ENCODE measurements around the gene KCNIP4. TPM values are rescaled to one million over a fixed set of nuclear protein-coding genes. Genes with fewer than 3 reads are reported as not detected.
A peak's percentile ranks its signal among the peaks of the same experiment; 100 is the strongest.

The KCNIP4 gene
- total RNA-seq, 1 donor from 2014 or later, result not detected

- TF ChIP-seq CTCF (IDR thresholded peaks at IDR 0.05; ENCODE audit: borderline replicate concordance), result no peak
These were observed 419.4 kb downstream of the KCNIP4 start for GRCh38 chr4:21529214-21529613.

GRCh38 chr4:21522296-21522695, 426.3 kb downstream of the KCNIP4 start:
- no peak overlapping the region for H3K4me3 ChIP-seq
- no peaks in the 10 kb centered on the region for H3K36me3 ChIP-seq
- no peaks in the 10 kb centered on the region for H3K4me1 ChIP-seq
- H3K27ac ChIP-seq (replicated peaks), result no peak overlapping the region
- H3K27me3 ChIP-seq (ENCODE audit: low read depth), result no peaks in the 10 kb centered on the region
- intact Hi-C loops (cut with micrococcal nuclease), result no loop called here
- no peak for DNase-seq
- TF ChIP-seq CTCF (IDR thresholded peaks at IDR 0.05; ENCODE audit: borderline replicate concordance), result no peak
- peaks cover 4% of the 10 kb centered on the region for H3K9me3 ChIP-seq (replicated peaks)

More at GRCh38 chr4:21529214-21529613, 419.4 kb downstream of the KCNIP4 start:
- Histone ChIP-seq H3K27ac (replicated peaks) (no peak overlapping the region), H3K9me3 (replicated peaks) (no peaks in the 10 kb centered on the region), H3K4me3 (no peak overlapping the region), H3K4me1 (no peaks in the 10 kb centered on the region), H3K36me3 (no peaks in the 10 kb centered on the region), H3K27me3 (ENCODE audit: low read depth) (no peaks in the 10 kb centered on the region)
- no peak for DNase-seq
- intact Hi-C loops (cut with micrococcal nuclease), result no loop called here

- TF ChIP-seq CTCF (IDR thresholded peaks at IDR 0.05; ENCODE audit: borderline replicate concordance), result no peak
- H3K4me3 ChIP-seq, result no peak overlapping the region
- intact Hi-C loops (cut with micrococcal nuclease), result no loop called here
These were observed 431.3 kb downstream of the KCNIP4 start for GRCh38 chr4:21517126-21517859.

GRCh38 chr4:21514022-21514694, 434.4 kb downstream of the KCNIP4 start:
- no peaks in the 10 kb centered on the region for H3K36me3 ChIP-seq
- no peak overlapping the region for H3K27ac ChIP-seq (replicated peaks)
- intact Hi-C loops (cut with micrococcal nuclease), result loop anchor here (5.0 kb wide), 1 partner anchor 253 kb away; no protein-coding TSS in a partner anchor
- no peaks in the 10 kb centered on the region for H3K27me3 ChIP-seq (ENCODE audit: low read depth)
- H3K4me3 ChIP-seq, result no peak overlapping the region
- H3K4me1 ChIP-seq, result no peaks in the 10 kb centered on the region
- H3K9me3 ChIP-seq (replicated peaks), result no peaks in the 10 kb centered on the region
- no peak for DNase-seq
- TF ChIP-seq CTCF (IDR thresholded peaks at IDR 0.05; ENCODE audit: borderline replicate concordance), result no peak

More at GRCh38 chr4:21517126-21517859, 431.3 kb downstream of the KCNIP4 start:
- Histone ChIP-seq H3K27ac (replicated peaks) (no peak overlapping the region), H3K4me1 (no peaks in the 10 kb centered on the region), H3K36me3 (no peaks in the 10 kb centered on the region), H3K27me3 (ENCODE audit: low read depth) (no peaks in the 10 kb centered on the region), H3K9me3 (replicated peaks) (no peaks in the 10 kb centered on the region)
- DNase-seq, result no peak

- Histone ChIP-seq H3K27ac (replicated peaks) (no peak overlapping the region), H3K36me3 (no peaks in the 10 kb centered on the region), H3K4me3 (no peak overlapping the region), H3K27me3 (ENCODE audit: low read depth) (no peaks in the 10 kb centered on the region), H3K4me1 (no peaks in the 10 kb centered on the region), H3K9me3 (replicated peaks) (no peaks in the 10 kb centered on the region)
- TF ChIP-seq CTCF (IDR thresholded peaks at IDR 0.05; ENCODE audit: borderline replicate concordance), result peak; percentile 58
- DNase-seq, result no peak
- intact Hi-C loops (cut with micrococcal nuclease), result loop anchor here (5.0 kb wide), 1 partner anchor 255 kb away; no protein-coding TSS in a partner anchor
These were observed 436.2 kb downstream of the KCNIP4 start for GRCh38 chr4:21512353-21512752.

Data from left ventricle myocardium inferior (tissue), 1 donor.